ENCODE data around the gene CT55. TPM values are rescaled to one million over a fixed set of nuclear protein-coding genes. Genes with fewer than 3 reads are reported as not detected.

CT55 gene, protein sequence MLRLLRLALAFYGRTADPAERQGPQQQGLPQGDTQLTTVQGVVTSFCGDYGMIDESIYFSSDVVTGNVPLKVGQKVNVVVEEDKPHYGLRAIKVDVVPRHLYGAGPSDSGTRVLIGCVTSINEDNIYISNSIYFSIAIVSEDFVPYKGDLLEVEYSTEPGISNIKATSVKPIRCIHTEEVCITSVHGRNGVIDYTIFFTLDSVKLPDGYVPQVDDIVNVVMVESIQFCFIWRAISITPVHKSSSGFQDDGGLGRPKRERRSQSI
- not detected for total RNA-seq

DNA sequence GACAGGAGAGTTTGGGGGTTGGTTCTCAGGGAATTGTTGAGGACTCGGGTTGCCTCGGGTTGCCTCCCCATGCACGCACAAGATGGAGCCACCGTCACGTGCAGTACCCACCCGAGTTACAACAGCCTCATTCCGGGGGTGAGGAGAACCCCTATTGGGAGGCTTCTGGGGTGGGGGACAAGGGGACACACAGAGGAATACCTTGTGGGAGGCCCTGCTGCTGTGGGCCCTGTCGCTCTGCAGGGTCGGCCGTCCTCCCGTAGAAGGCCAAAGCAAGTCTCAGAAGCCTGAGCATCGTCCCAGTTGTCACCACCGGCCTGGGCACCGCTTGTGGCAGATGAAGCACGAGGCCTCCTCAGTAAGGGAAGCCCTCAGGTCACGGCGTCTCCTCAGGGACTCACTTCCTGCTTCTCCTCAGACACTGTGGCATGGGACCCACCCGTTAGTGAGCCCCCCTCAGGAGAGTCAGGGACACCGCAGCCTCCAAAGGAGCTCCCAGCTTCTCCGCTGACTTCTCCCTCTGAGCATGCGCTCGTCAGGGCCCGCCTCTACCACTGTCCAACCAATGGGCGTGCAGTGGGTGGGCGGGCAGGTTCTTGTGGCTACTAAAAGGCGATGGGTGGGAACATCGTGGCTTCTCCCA, at the start of gene CT55:
CT55 (minus strand) TSS at position 522 of the 643 bp plus-strand sequence; CDS start at position 295, 227 bp downstream.

DNA sequence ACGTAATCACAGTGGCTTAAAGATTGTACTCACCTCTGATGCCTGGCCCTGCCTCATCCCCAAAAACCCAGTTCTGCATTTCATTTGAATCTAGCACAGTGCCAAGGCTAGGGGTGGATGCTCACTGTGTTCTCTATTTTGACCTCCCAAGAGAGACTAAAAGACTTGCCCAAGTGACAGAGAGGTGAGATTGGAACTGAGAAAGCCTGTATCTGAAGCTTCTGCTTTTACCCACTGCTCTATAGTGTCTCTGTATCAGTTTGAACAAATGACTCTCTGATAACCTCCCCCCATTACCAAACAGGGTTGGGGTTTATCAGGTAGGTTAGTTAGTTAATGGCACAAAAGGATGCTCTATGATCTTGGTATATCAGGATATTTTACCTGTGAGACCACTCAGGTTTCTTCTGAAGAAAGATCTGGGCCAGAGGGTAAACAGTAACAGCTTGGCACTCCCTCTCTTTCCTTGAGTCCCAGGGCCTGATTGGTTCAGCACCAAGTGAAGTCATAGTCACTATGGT, 51.1 kb downstream of the CT55 start, which contains the start of gene ETDB:
ETDB (minus strand) TSS at position 471 of the 521 bp plus-strand sequence. CDS start 1,265 bp downstream, outside the sequence.

Other genes with a start within 250 kb of the CT55 start
- 3.6 TPM for gene SMIM10, start 180.4 kb downstream of the CT55 start, total RNA-seq
- 5.9 TPM for gene RTL8B, start 148.9 kb downstream of the CT55 start, total RNA-seq
- 55.6 TPM for gene RTL8C, start 139.0 kb downstream of the CT55 start, total RNA-seq
- 9.2 TPM for gene RTL8A, start 119.3 kb downstream of the CT55 start, total RNA-seq
- 3.4 TPM for gene SMIM10L2B, start 72.7 kb downstream of the CT55 start, total RNA-seq
- not detected for gene ETDB, start 50.9 kb downstream of the CT55 start, total RNA-seq
- not detected for gene ETDA, start 80.7 kb upstream of the CT55 start, total RNA-seq
- not detected for gene ETDC, start 138.1 kb upstream of the CT55 start, total RNA-seq
- gene ZNF75D, start 172.7 kb upstream of the CT55 start, total RNA-seq: 17.1 TPM
- gene ZNF449, start 173.4 kb upstream of the CT55 start, total RNA-seq: 16.4 TPM

Data from camera-type eye (tissue), 1 donor.